NCI-H524 treated with DMSO at 0.1 percent for 48 hours (cell line): ENCODE measurements around the gene CXorf65.

Experiments
- DNase-seq: peaks from one replicate; lab custom pipeline; 2025; lab: John Stamatoyannopoulos, UW

Gene CXorf65

DNA sequence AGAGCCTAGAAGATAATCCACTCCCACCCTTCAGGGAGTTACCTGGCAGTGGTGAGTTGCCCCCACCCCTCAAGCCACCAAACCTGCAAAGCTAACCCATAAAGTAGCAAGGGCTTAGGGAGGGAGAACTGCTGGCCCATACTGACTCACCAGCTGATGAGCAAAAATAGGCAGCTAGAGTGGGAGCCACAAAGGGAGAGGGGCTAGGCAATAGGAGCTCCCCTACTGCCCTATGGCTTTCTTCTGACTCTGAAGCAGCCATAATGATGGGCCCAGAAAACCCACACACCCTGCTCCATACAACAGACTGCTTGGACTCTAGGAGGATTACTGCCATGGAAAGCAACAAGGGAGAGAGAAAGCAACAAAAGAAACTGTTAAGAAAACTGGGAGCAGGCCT lies 46.4 kb downstream of the CXorf65 start:
- DNase-seq = no peak

DNA sequence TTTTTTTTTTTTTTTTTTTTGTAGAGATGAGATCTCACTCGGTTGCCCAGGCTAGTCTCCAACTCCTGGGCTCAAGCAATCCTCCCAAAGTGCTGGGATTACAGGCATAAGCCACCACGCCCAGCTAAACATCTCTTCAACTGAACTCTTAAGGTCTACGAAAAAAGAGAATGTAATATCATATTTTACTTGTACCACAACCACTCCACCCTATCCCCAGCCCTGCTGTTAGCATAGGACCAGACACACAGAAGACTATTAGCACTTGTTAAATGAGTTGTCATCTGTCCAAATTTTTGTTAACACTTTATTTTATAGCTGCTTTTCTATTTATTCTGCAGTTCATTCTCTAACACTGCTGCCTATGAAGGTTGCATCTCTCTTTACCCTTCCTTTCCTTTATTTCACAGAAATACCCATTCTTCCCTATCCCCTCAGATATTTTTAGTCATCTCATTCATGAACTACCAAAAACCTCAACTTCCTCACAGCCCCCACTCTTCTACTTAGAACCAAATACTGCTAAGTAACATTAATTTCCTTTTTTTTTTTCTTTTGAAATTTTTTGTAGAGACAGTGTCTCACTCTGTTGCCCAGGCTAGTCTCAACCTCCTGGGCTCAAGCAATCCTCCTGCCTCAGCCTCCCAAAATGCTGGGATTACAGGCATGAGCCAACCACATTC lies 48.6 kb downstream of the CXorf65 start:
- no peak for DNase-seq

DNA sequence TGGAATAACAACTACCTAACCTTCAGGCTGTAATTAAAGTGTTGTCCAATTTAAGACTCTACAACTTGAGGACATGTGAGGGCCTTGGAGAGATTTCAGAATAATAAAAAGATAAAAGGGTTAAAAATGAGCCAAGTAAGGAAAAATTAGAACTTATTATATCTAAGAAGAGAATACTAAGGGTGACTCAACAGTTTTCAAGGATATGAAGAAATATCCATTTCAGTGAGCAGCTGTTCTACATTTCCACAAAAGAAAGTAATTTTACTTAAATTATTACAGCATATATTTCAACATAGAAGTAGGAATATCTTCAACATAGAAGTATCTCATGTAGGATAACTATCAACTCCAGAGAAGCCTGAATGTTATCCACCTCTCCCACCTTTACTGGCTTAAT lies 49.7 kb downstream of the CXorf65 start:
- no peak for DNase-seq
